Mucosa of descending colon (tissue), 3 donors: Measurements from ENCODE around the gene IL1RN. TPM values are rescaled to one million over a fixed set of nuclear protein-coding genes. Genes with fewer than 3 reads are reported as not detected.
A peak's percentile ranks its signal among the peaks of the same experiment; 100 is the strongest.

Source experiments
- ATAC-seq: fragments of 200-7000 bp; cut with Tn5 transposase; one replicate; pipeline ENCODE4 v1.9.1; 2020; ENCODE audit warnings: mild to moderate bottlenecking, moderate library complexity
- DNase-seq, 3 donors: peaks; one replicate each; pipeline ENCODE4 v3.0.0-alpha.2; 2020
- H3K36me3 ChIP-seq: fragments of 200-600 bp; one replicate; pipeline ENCODE4 v1.8.0; 2021; ENCODE audit warnings: low read depth, mild to moderate bottlenecking
- H3K4me1 ChIP-seq: fragments of 200-600 bp; one replicate; pipeline ENCODE4 v1.8.0; 2021; ENCODE audit warnings: low read depth, mild to moderate bottlenecking
- H3K4me3 ChIP-seq: fragments of 200-600 bp; one replicate; pipeline ENCODE4 v1.8.0; 2021; ENCODE audit warnings: mild to moderate bottlenecking
- H3K9me3 ChIP-seq: fragments of 200-600 bp; one replicate; pipeline ENCODE4 v1.8.0; 2021; ENCODE audit warnings: mild to moderate bottlenecking
- intact Hi-C, 2 donors: fragments of 100-400 bp; cut with DNase I in 1 of 2; cut with micrococcal nuclease in 1 of 2; formaldehyde crosslinking; loops; one replicate each; pipeline versions ENCODE4 v1.11.0 to v1.11.1; 2022; cut with DNase I, micrococcal nuclease
- total RNA-seq, 3 donors: library from RNA; stranded (reverse); fragmentation: NEBNext Ultra II Directional in 2 of 3; extraction: Animal tissue kit (Norgen Biotek cat#: 25700) in 2 of 3; gene quantifications; one replicate each; pipeline versions ENCODE4 v1.2.1 to v1.2.4, GENCODE V29; 2021 to 2023
- TF ChIP-seq, protein P1 (sequence below): fragments of 200-600 bp; IDR thresholded peaks from one replicate; pipeline ENCODE4 v1.8.0; 2022; ENCODE audit warnings: antibody characterized with exemption, mild to moderate bottlenecking
- donor health status: DM: no; HTN: no; CAD: no; lungs with moderate emphysema.
- donor health status: DM: no; HTN: no; CAD: no.
- donor health status: DM: no; HTN: yes; CAD: no.

IL1RN gene
- total RNA-seq, 3 donors from 2014 or later, result 0.17 to 11.9 (median 0.76) TPM

- intact Hi-C loops, result no loop called here
- ATAC-seq, result no peak
Measured at GRCh38 chr2:113160962-113161361, 33.6 kb downstream of the IL1RN start.

GRCh38 chr2:113162173-113162572 is 34.8 kb downstream of the IL1RN start:
- Histone ChIP-seq H3K4me1 (peaks cover 33% of the 10 kb centered on the region), H3K36me3 (no peaks in the 10 kb centered on the region), H3K9me3 (no peaks in the 10 kb centered on the region), H3K4me3 (no peak overlapping the region)
- DNase-seq (peak in 1 of 3 donors; percentile 0), ATAC-seq (no peak)
- TF ChIP-seq, protein P1, sequence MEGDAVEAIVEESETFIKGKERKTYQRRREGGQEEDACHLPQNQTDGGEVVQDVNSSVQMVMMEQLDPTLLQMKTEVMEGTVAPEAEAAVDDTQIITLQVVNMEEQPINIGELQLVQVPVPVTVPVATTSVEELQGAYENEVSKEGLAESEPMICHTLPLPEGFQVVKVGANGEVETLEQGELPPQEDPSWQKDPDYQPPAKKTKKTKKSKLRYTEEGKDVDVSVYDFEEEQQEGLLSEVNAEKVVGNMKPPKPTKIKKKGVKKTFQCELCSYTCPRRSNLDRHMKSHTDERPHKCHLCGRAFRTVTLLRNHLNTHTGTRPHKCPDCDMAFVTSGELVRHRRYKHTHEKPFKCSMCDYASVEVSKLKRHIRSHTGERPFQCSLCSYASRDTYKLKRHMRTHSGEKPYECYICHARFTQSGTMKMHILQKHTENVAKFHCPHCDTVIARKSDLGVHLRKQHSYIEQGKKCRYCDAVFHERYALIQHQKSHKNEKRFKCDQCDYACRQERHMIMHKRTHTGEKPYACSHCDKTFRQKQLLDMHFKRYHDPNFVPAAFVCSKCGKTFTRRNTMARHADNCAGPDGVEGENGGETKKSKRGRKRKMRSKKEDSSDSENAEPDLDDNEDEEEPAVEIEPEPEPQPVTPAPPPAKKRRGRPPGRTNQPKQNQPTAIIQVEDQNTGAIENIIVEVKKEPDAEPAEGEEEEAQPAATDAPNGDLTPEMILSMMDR, result no peak
- intact Hi-C loops, result no loop called here

More at GRCh38 chr2:113160962-113161361, 33.6 kb downstream of the IL1RN start:
- H3K36me3 ChIP-seq, result no peaks in the 10 kb centered on the region
- DNase-seq, result peak in 1 of 3 donors; percentile 1
- TF ChIP-seq, protein P1, result no peak
- H3K9me3 ChIP-seq, result no peaks in the 10 kb centered on the region
- H3K4me1 ChIP-seq, result peaks cover 33% of the 10 kb centered on the region
- no peak overlapping the region for H3K4me3 ChIP-seq

DNA sequence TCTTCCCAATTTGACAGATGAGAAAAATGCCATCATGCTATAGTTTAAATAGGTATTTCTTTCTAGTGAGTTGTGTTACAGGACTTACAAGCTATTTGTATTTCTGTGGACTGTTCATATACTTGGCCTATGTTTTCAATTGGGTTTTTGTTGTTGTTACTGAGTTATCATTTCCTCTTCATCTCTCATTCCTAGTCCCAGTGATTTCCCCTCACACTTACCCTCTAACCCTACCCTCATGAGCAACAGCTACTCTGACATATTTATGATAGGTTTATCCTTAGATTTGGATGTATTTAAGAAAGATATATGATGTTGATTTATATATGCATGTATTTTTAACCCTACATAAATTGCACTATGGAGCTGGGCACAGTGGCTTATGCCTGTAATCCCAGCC is 35.5 kb downstream of the IL1RN start:
- intact Hi-C loops, result no loop called here
- Histone ChIP-seq H3K36me3 (no peaks in the 10 kb centered on the region), H3K4me3 (no peak overlapping the region), H3K4me1 (peaks cover 38% of the 10 kb centered on the region), H3K9me3 (no peaks in the 10 kb centered on the region)
- TF ChIP-seq, protein P1, result no peak
- ATAC-seq (no peak), DNase-seq (no peak)

DNA sequence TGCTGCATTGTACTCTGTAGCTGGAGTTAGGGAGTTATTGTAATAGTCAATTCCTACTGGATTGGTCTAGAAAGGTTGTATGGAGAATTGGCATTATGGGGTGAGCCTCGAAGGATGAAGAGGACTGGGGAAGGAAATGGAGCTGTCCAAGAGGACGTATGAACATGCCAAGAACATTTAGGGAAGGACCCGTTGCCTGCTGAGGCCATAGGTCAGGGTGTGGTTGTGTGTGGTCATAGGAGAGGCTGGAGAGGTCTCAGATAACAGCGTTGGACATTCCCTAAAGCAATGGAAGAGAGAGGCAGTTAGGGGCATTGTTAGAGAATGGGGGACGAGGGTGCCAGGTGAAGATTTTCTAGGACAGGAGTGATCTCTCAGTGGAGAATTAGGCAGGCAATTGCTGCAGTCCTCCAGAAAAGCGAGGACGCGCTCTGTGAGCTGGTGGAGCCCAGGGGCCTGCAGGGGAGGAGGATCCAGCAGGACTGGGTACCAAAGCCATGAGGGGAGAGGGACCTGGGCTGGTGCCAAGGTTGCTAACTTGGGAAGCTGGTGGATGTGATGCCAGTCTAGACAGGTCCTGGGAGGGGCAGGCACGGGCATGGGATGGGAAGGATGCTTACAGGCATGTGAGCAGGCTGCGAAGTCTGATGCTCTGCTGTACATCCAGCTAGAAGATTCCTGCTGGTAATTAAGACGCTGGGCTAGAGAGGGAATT is 37.0 kb downstream of the IL1RN start:
- peaks cover 30% of the 10 kb centered on the region for H3K4me1 ChIP-seq
- H3K4me3 ChIP-seq, result no peak overlapping the region
- TF ChIP-seq, protein P1, result no peak
- no peak for ATAC-seq
- intact Hi-C loops, result no loop called here
- H3K36me3 ChIP-seq, result no peaks in the 10 kb centered on the region
- no peaks in the 10 kb centered on the region for H3K9me3 ChIP-seq
- DNase-seq, result peak in 1 of 3 donors; percentile 29

GRCh38 chr2:113164930-113165585 is 37.7 kb downstream of the IL1RN start:
- TF ChIP-seq, protein P1, result no peak
- H3K4me1 ChIP-seq, result peaks cover 30% of the 10 kb centered on the region
- intact Hi-C loops, result no loop called here
- no peak overlapping the region for H3K4me3 ChIP-seq
- no peaks in the 10 kb centered on the region for H3K9me3 ChIP-seq
- DNase-seq (peak in 2 of 3 donors; percentile 48 to 67), ATAC-seq (peak; percentile 67)
- H3K36me3 ChIP-seq, result no peaks in the 10 kb centered on the region
